ENCODE data around the gene UBE2G1.

UBE2G1 gene

DNA sequence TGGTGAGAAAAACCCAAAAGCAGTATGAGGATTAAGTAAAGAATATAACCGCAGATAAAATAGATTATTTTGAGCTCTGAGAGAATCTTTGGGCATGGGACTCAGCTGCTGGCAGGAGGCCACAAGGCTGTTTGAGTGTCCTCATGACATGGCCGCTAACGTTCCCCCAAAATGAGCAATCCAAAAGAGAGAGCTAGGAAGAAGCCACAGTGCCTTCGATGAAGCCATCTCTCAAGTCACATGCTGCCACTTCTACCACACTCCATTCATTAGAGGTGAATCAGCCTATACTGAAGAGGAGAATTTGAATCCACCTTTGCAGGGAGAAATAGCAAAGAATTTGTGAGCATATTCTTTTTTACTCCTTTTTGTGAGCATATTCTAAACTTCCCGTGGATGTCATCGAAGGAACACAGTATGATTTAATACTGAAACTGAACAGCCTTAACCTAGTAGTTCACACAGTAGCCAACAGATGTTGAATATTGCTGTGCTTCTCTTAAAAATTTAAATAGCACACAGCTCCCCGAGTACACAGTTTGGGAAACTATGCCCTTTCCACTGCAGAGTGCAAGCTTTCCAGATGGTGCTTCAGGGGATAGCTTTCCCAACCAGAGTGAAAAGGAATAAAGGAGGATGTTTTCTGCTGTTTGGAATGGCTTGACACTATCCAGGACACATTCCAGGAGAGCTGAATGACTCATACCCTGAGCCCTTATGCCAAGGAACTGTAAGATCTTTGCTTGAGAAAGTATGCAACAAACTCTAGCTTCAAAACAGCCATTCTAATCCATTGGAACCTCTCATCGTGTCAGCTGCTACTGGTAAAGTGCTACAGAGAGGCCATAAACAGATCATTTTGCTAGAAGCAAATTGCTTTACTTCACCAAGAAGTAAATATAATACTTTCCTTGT, 136.6 kb downstream of the UBE2G1 start:
- H3K4me2 ChIP-seq (ENCODE audit: low read length): no peak overlapping the region
- H3K4me3 ChIP-seq (ENCODE audit: low read length): no peak overlapping the region
- no peaks in the 10 kb centered on the region for H4K20me1 ChIP-seq (ENCODE audit: insufficient read depth, low read length)
- H3K79me2 ChIP-seq (ENCODE audit: low read length): no peaks in the 10 kb centered on the region
- no peaks in the 10 kb centered on the region for H3K27me3 ChIP-seq (ENCODE audit: low read depth, low read length)
- no peak overlapping the region for H3K9ac ChIP-seq (ENCODE audit: low read length)
- no peak for TF ChIP-seq EZH2phosphoT487 (IDR thresholded peaks at IDR 0.05; ENCODE audit: low read depth)
- TF ChIP-seq, protein P1, sequence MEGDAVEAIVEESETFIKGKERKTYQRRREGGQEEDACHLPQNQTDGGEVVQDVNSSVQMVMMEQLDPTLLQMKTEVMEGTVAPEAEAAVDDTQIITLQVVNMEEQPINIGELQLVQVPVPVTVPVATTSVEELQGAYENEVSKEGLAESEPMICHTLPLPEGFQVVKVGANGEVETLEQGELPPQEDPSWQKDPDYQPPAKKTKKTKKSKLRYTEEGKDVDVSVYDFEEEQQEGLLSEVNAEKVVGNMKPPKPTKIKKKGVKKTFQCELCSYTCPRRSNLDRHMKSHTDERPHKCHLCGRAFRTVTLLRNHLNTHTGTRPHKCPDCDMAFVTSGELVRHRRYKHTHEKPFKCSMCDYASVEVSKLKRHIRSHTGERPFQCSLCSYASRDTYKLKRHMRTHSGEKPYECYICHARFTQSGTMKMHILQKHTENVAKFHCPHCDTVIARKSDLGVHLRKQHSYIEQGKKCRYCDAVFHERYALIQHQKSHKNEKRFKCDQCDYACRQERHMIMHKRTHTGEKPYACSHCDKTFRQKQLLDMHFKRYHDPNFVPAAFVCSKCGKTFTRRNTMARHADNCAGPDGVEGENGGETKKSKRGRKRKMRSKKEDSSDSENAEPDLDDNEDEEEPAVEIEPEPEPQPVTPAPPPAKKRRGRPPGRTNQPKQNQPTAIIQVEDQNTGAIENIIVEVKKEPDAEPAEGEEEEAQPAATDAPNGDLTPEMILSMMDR (IDR thresholded peaks at IDR 0.05; ENCODE audit: low read depth, low read length): no peak
- H3K27ac ChIP-seq (ENCODE audit: low read length): no peak overlapping the region
- no peaks in the 10 kb centered on the region for H3K9me3 ChIP-seq (ENCODE audit: insufficient read depth, low read length)
- H2AFZ ChIP-seq (ENCODE audit: low read depth, low read length): no peak overlapping the region
- H3K4me1 ChIP-seq (ENCODE audit: low read length): no peaks in the 10 kb centered on the region
- H3K36me3 ChIP-seq (replicated peaks; ENCODE audit: low read depth, low read length): no peaks in the 10 kb centered on the region

DNA sequence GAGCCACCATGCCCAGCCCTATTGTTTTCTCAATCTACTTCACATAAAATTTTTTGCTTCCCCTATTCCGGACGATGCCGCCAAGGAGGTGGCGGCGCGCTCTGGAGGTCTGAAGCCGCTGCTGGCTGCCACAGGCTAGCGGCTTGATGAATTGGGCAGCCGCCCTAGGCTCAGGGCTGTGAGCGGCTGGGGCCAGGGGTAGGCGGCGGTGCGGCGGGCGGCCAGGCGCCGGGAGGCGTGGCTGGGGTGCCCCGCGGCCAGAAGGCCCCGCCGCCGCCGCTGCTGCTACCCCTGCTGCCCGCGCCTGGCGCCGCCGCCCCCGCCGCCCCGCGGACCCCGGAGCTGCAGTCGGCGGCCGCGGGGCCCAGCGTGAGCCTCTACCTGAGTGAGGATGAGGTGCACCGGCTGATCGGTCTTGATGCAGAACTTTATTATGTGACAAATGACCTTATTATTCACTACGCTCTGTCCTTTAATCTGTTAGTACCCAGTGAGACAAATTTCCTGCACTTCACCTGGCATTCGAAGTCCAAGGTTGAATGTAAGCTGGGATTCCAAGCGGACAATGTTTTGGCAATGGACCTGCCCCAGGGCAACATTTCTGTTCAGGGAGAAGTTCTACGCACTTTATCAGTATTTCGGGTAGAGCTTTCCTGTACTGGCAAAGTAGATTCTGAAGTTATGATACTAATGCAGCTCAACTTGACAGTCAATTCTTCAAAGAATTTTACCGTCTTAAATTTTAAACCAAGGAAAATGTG, 144.4 kb downstream of the UBE2G1 start:
- Histone ChIP-seq H3K4me2 (ENCODE audit: low read length) (no peak overlapping the region), H2AFZ (ENCODE audit: low read depth, low read length) (no peak overlapping the region), H3K79me2 (ENCODE audit: low read length) (no peaks in the 10 kb centered on the region), H4K20me1 (ENCODE audit: insufficient read depth, low read length) (no peaks in the 10 kb centered on the region), H3K27ac (ENCODE audit: low read length) (no peak overlapping the region), H3K9ac (ENCODE audit: low read length) (no peak overlapping the region), H3K4me3 (ENCODE audit: low read length) (no peak overlapping the region), H3K9me3 (ENCODE audit: insufficient read depth, low read length) (no peaks in the 10 kb centered on the region), H3K27me3 (ENCODE audit: low read depth, low read length) (no peaks in the 10 kb centered on the region), H3K36me3 (replicated peaks; ENCODE audit: low read depth, low read length) (no peaks in the 10 kb centered on the region), H3K4me1 (ENCODE audit: low read length) (no peaks in the 10 kb centered on the region)
- TF ChIP-seq, protein P1 (IDR thresholded peaks at IDR 0.05; ENCODE audit: low read depth, low read length): no peak
- no peak for TF ChIP-seq EZH2phosphoT487 (IDR thresholded peaks at IDR 0.05; ENCODE audit: low read depth)

DNA sequence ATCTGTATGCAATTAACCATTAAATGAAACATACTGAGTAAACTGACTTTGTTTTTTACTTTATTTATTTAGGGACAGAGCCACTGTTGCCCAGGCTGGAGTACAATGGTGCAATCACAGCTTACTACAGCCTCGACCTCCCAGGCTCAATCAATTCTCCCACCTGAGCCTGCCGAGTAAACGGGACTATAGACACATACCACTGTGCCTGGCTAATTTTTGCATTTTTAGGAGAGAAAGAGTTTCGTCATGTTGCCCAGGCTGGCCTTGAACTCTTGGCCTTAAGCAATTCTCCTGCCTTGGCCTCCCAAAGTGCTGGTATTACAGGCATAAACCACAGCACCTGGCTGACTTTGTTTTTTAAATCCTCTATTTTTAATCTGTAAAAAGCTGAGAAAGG, 145.3 kb downstream of the UBE2G1 start:
- no peaks in the 10 kb centered on the region for H3K36me3 ChIP-seq (replicated peaks; ENCODE audit: low read depth, low read length)
- H3K9ac ChIP-seq (ENCODE audit: low read length): no peak overlapping the region
- no peak for TF ChIP-seq EZH2phosphoT487 (IDR thresholded peaks at IDR 0.05; ENCODE audit: low read depth)
- TF ChIP-seq, protein P1 (IDR thresholded peaks at IDR 0.05; ENCODE audit: low read depth, low read length): no peak
- no peaks in the 10 kb centered on the region for H3K4me1 ChIP-seq (ENCODE audit: low read length)
- no peak overlapping the region for H3K4me2 ChIP-seq (ENCODE audit: low read length)
- no peaks in the 10 kb centered on the region for H3K79me2 ChIP-seq (ENCODE audit: low read length)
- no peak overlapping the region for H3K27ac ChIP-seq (ENCODE audit: low read length)
- no peaks in the 10 kb centered on the region for H4K20me1 ChIP-seq (ENCODE audit: insufficient read depth, low read length)
- H3K4me3 ChIP-seq (ENCODE audit: low read length): no peak overlapping the region
- H3K9me3 ChIP-seq (ENCODE audit: insufficient read depth, low read length): no peaks in the 10 kb centered on the region
- H3K27me3 ChIP-seq (ENCODE audit: low read depth, low read length): no peaks in the 10 kb centered on the region
- no peak overlapping the region for H2AFZ ChIP-seq (ENCODE audit: low read depth, low read length)

DNA sequence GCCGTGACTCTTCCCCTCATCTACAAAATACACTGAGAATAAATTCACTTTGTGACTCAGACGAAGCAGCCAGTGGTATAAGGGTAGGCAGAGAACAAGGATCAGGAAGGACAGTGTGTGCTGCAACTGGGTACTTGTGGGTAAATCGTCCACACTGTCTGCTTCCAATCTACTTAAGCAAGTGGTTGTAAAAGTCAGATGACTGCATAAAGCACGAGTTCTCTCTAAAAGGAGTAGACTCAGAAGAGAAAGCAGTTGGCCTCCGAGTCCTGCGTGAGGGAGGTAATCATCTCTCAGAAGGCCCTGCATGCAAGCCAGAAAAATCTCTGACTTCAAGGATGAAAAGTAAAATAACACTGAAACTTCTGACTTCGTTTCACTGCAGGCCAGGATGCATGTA, 145.8 kb downstream of the UBE2G1 start:
- H3K4me2 ChIP-seq (ENCODE audit: low read length): no peak overlapping the region
- H3K27me3 ChIP-seq (ENCODE audit: low read depth, low read length): no peaks in the 10 kb centered on the region
- no peak overlapping the region for H3K9ac ChIP-seq (ENCODE audit: low read length)
- H2AFZ ChIP-seq (ENCODE audit: low read depth, low read length): no peak overlapping the region
- TF ChIP-seq EZH2phosphoT487 (IDR thresholded peaks at IDR 0.05; ENCODE audit: low read depth): no peak
- TF ChIP-seq, protein P1 (IDR thresholded peaks at IDR 0.05; ENCODE audit: low read depth, low read length): no peak
- H4K20me1 ChIP-seq (ENCODE audit: insufficient read depth, low read length): no peaks in the 10 kb centered on the region
- H3K79me2 ChIP-seq (ENCODE audit: low read length): no peaks in the 10 kb centered on the region
- no peaks in the 10 kb centered on the region for H3K36me3 ChIP-seq (replicated peaks; ENCODE audit: low read depth, low read length)
- no peaks in the 10 kb centered on the region for H3K9me3 ChIP-seq (ENCODE audit: insufficient read depth, low read length)
- H3K4me3 ChIP-seq (ENCODE audit: low read length): no peak overlapping the region
- no peak overlapping the region for H3K27ac ChIP-seq (ENCODE audit: low read length)
- H3K4me1 ChIP-seq (ENCODE audit: low read length): peaks cover 3% of the 10 kb centered on the region

Data from OCI-LY3 (cell line).